ENCODE results near the gene MAPK7.

DNA sequence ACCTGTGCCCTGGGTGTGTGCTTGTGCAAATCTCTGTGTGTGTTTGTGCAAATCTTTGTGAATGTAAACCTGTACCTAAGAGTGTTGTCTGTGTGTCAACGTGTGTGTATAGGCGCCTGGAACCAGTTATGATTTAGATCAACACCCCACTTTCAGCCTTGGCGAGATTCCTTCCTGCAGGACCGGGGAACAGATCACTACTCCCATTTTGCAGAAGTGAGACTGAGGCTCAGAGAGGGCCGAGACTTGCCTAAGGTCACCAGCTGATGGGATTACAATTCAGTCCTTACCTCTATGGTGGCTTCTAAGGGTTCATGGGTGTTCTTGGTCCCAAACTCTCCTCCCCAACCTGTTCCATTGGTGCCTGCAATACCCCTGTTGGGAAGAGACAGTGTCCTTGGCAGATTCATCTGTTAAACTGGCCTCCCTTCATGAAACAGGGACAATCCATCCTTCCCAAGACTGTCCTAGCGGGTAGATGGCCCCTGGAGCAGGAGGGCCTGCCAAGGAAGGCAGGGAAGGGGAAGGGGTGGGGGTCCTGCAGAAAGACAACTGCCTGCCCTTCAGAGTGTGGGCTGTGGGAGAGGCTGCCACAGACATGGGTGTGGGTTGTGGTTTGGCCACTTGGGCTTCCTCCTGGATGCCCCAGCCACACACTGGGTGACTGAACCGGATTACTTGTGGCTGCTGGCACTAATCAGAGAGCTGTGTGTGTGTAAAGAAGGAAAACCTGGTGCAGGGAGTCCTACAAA lies 6.9 kb upstream of the MAPK7 start:
- no peak for TF ChIP-seq EZH2 (IDR thresholded peaks at IDR 0.05; ENCODE audit: borderline replicate concordance, low read depth, low read length, poor library complexity, severe bottlenecking)
- TF ChIP-seq, protein P1, sequence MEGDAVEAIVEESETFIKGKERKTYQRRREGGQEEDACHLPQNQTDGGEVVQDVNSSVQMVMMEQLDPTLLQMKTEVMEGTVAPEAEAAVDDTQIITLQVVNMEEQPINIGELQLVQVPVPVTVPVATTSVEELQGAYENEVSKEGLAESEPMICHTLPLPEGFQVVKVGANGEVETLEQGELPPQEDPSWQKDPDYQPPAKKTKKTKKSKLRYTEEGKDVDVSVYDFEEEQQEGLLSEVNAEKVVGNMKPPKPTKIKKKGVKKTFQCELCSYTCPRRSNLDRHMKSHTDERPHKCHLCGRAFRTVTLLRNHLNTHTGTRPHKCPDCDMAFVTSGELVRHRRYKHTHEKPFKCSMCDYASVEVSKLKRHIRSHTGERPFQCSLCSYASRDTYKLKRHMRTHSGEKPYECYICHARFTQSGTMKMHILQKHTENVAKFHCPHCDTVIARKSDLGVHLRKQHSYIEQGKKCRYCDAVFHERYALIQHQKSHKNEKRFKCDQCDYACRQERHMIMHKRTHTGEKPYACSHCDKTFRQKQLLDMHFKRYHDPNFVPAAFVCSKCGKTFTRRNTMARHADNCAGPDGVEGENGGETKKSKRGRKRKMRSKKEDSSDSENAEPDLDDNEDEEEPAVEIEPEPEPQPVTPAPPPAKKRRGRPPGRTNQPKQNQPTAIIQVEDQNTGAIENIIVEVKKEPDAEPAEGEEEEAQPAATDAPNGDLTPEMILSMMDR (conservative IDR thresholded peaks at IDR 0.05; ENCODE audit: low read depth, low read length), result no peak
